Heart left ventricle (tissue), 13 donors: Measurements from ENCODE around the gene ADGRA1.

Experiments used
- POLR2A ChIP-seq, 2 donors: fragments of 450-650 bp; IDR thresholded peaks; one replicate each; pipeline ENCODE4 v1.6.1; 2017; ENCODE audit warnings: antibody characterized with exemption in 2 of 2, mild to moderate bottlenecking in 2 of 2, moderate library complexity in 2 of 2
- TF ChIP-seq, protein P1 (sequence below), 12 donors: fragments of 200-600 bp; sonication (generic) in 4 of 12; IDR thresholded peaks; one replicate each; pipeline versions ENCODE4 v1.5.0 to v1.8.0; 2018 to 2022; ENCODE audit warnings: antibody characterized with exemption in 12 of 12, mild to moderate bottlenecking in 5 of 12
- donor health status: ischemic (EF 13 %, LVEDD 7.1; RV severe dilation, severe dysfunction).
- donor health status: DM: no; HTN: yes; CAD: no.
- donor health status: DM: no; HTN: no; CAD: no.
- donor health status: ischemic (EF 25% LVEDD 6.9; RV normal size, moderate dysfunction).
- donor health status: ischemic (EF 25% LVEDD 5.7; RV mildly dilated, moderate dysfunction).
- donor health status: ischemic (EF 35%, LVEDD 5.7; RV mildly dilated, moderate dysfunction).
- donor health status: nonischemic (EF 11% LVEDD 7.7; RV severe dilation, severe dysfunction).
- donor health status: DM: yes; HTN: yes; CAD: no.
- donor health status: PGD.
- donor health status: ischemic (EF 29% LVEDD 5.4; RV normal size, mild dysfunction).
- donor health status: nonischemic (EF 23%, LVEDD 6.1; RV moderate dilation, normal function).

DNA sequence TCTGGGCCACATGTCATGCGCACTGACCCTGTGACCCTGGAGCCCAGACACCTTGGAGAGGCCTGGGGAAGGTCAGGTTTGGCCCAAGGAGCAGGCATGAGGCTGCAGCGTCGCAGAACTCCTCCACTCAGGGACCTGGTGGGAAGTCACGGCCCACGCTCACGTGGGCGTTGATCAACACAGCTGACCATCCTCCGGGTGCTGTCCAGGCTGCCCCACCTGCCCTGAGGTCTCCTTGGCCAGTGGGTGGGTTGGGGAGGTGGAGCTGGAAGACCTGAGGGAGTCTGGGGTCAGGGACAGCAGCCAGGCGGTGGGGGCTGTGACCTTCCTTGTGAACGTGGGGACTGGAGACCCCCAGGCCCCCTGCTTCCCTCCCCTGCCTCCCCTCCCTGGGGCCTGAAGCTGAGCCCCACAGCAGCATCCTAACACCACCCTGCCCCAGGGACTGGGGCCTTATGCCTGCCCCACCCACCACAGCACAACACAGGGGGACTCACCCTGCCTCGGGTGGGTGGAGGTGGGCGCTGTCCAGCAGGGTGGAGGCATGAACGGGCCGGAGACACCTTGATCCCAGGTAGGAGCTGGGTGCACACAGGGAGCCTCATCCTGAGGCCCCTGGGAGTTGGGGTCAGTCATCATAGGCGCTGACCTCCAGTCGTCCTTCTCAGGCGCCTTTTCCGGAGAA is 44.0 kb upstream of the ADGRA1 start:
- TF ChIP-seq, protein P1, sequence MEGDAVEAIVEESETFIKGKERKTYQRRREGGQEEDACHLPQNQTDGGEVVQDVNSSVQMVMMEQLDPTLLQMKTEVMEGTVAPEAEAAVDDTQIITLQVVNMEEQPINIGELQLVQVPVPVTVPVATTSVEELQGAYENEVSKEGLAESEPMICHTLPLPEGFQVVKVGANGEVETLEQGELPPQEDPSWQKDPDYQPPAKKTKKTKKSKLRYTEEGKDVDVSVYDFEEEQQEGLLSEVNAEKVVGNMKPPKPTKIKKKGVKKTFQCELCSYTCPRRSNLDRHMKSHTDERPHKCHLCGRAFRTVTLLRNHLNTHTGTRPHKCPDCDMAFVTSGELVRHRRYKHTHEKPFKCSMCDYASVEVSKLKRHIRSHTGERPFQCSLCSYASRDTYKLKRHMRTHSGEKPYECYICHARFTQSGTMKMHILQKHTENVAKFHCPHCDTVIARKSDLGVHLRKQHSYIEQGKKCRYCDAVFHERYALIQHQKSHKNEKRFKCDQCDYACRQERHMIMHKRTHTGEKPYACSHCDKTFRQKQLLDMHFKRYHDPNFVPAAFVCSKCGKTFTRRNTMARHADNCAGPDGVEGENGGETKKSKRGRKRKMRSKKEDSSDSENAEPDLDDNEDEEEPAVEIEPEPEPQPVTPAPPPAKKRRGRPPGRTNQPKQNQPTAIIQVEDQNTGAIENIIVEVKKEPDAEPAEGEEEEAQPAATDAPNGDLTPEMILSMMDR (IDR thresholded peaks at IDR 0.05): no peak
- no peak for TF ChIP-seq POLR2A (IDR thresholded peaks at IDR 0.05)
